ENCODE measurements around the gene CELF5.
"Not testable (repeated sequence)": the region's sequence is repeated elsewhere in the genome, so short reads cannot be mapped to it uniquely, and the experiment has no call there.

Gene CELF5

GRCh38 chr19:3275583-3276340 is 51.3 kb downstream of the CELF5 start:
- peak; percentile 66 for DNase-seq

GRCh38 chr19:3276341-3276799 is 51.9 kb downstream of the CELF5 start:
- no peak for DNase-seq

GRCh38 chr19:3277649-3278048 is 53.2 kb downstream of the CELF5 start:
- DNase-seq = no peak

- no peak for DNase-seq
Observed at GRCh38 chr19:3278294-3278693, 53.8 kb downstream of the CELF5 start.

- DNase-seq = no peak
Observed at GRCh38 chr19:3278749-3279148, 54.3 kb downstream of the CELF5 start.

- no peak for DNase-seq
Observed at GRCh38 chr19:3279306-3279705, 54.8 kb downstream of the CELF5 start.

GRCh38 chr19:3281026-3281425 is 56.6 kb downstream of the CELF5 start:
- no peak for DNase-seq

GRCh38 chr19:3282155-3282554 is 57.7 kb downstream of the CELF5 start:
- DNase-seq = no peak

- no peak for DNase-seq
Observed at GRCh38 chr19:3282564-3282963, 58.1 kb downstream of the CELF5 start.

- no peak for DNase-seq
Observed at GRCh38 chr19:3283246-3283751, 58.8 kb downstream of the CELF5 start.

GRCh38 chr19:3283886-3284657 is 59.6 kb downstream of the CELF5 start:
- DNase-seq = no peak

- peak; percentile 44 for DNase-seq
Observed at GRCh38 chr19:3284759-3285646, 60.5 kb downstream of the CELF5 start.

GRCh38 chr19:3285647-3286176 is 61.3 kb downstream of the CELF5 start:
- no peak for DNase-seq

- no peak for DNase-seq
Observed at GRCh38 chr19:3287814-3288213, 63.4 kb downstream of the CELF5 start.

GRCh38 chr19:3288437-3288836 is 64.0 kb downstream of the CELF5 start:
- not testable (repeated sequence) for DNase-seq

GRCh38 chr19:3289971-3290569 is 65.6 kb downstream of the CELF5 start:
- no peak for DNase-seq

GRCh38 chr19:3290858-3291257 is 66.4 kb downstream of the CELF5 start:
- not testable (repeated sequence) for DNase-seq

- DNase-seq = no peak
Observed at GRCh38 chr19:3291644-3292043, 67.2 kb downstream of the CELF5 start.

- DNase-seq = no peak
Observed at GRCh38 chr19:3292958-3293529, 68.6 kb downstream of the CELF5 start.

GRCh38 chr19:3293560-3293959 is 69.1 kb downstream of the CELF5 start:
- DNase-seq = no peak

- no peak for DNase-seq
Observed at GRCh38 chr19:3294080-3294850, 69.8 kb downstream of the CELF5 start.

Measured in fibroblast of upper back skin (primary cell).